Caki2 (cell line): ENCODE data around the gene NEK4. TPM values are rescaled to one million over a fixed set of nuclear protein-coding genes. Genes with fewer than 3 reads are reported as not detected.

Source experiments
- DNase-seq: peaks from one replicate; pipeline ENCODE4 v3.0.0-alpha.2; 2015; ENCODE audit warnings: low read depth
- in situ Hi-C: cut with HindIII; loops from 2 replicates; pipeline ENCODE4 v1.10.0; 2016; ENCODE audit warnings: low sequenced_read_pairs, low pct_unique_long_range_greater_than_20kb, mixed read lengths
- total RNA-seq: library from RNA; depleted of rRNA; stranded (reverse); fragments of >200 nt; shearing (Covaris generic); gene quantifications from 2 replicates; pipeline ENCODE4 v1.2.3, GENCODE V29; 2014; ENCODE audit warnings: low replicate concordance

The NEK4 gene
- total RNA-seq, 1 experiment from 2014 or later = 27.3 TPM

- in situ Hi-C loops = no loop called here
- DNase-seq = no peak
Observed at GRCh38 chr3:52714335-52715302, 56.1 kb downstream of the NEK4 start.

DNA sequence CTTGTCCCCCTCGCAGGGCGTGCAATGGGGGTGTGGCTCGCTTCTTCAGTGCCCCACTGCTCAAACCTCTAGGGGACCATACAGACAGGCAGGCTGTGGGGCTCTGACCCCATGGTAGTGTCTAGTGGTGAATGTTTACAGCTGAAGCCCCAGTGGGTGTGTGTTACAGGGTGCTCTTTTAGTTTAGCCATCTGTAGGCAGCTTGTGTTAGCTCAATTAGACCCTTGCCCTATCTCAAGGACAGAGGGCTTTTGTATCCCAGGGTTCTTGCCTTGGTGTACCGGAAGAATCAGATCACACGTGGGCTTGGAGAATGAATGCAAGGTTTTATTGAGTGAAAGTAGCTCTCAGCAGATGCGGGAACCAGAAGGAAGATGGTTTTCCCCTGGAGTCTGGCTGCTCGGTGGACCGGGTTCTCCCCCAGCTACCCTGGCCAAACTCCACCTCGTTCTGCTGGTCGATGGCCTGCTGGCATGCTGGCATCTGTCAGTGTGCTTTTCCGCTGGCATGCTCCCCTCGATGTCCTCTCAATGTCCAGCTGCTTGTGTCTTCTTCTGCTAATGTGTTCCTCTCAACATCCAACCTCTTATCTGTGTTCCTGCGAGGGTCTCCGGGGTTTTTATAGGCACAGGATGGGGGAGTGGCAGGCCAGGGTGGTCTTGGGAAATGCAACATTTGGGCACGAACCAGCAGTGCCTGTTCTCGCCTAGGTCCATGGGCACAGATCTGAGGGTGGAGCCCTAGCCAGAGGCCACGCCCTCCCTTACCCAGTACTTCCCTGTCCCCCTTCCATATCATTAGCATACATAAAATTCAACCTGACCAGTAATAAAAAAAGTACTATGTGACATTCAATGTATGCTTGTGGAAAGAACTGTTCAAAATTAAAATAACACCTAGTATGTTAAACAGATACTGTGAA, 58.2 kb downstream of the NEK4 start:
- DNase-seq = no peak
- in situ Hi-C loops = no loop called here

DNA sequence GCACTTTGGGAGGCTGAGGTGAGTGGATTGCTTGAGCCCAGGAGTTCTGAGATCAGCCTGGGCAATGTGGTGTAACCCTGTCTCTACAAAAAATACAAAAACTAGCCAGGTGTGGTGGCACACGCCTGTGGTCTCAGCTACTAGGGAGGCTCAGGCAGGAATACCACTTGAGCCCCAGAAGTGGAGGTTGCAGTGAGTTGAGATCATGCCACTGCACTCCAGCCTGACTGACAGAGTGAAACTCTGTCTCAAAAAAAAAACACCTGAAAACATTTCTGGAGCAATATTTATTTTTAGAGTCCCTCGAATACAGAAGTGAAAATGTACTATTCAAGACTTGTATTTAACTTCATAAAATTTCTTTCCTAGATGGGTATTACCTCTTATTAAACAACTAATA, 60.2 kb downstream of the NEK4 start:
- DNase-seq = no peak
- in situ Hi-C loops = no loop called here

DNA sequence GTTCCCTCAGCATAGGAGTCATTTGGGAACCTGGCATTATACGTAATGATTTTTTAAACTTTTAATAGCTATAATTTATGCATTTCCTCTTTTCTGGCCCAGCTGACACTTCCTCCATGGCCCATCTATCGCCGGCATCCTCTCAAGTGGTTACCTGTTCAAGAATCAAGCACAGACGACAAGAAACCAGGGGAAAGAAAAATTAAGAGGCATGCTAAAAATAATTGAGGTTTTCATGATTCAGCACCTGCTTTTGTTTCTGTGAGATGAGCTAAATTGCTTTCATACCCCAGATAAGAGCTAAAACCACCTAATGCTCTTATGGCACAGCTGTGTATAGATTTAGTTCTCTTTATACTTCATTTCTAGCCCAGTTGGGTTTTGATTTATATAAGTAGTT, 63.2 kb downstream of the NEK4 start:
- in situ Hi-C loops = no loop called here
- no peak for DNase-seq

DNA sequence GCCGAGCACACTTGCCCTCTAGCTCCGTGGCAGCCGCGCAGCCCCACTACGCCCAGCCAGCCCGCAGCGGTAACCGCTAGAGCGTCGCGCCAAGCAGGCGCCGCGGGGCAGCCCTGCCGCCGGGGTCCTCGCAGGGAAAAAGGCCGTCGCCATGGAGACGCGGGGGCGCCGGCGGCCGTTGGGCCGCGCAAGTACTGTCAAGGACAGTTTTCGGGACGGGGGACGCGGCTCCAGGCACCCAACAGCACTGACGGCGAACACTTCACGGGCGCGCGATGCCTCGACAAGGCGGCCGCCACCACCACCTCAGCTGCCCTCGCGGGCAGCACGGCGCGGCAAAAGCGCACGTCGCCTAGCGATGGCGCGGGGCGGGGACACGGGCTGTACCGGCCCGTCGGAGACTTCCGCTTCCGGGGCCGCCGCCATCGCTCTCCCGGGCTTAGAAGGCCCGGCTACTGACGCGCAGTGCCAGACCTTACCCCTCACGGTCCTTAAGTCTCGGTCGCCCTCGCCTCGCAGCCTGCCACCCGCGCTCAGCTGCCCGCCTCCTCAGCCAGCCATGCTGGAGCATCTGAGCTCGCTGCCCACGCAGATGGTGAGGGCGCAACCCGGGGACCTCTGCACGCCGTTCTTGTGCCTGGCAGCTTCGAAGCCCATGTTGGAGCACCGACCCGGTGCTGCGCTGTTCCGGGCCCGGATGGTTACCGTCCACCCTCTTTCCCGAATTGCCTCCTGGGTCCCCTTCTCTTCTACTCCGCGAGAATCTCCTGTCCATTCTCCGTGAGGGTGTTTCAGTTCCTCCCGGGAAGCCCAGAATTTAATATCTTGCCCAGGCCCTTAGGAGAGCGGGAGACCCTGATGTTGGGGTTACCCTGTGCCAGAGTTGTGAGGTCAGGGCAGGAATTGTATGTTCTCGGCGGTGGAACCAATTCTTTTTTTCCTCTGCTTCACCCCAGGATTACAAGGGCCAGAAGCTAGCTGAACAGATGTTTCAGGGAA, 64.8 kb downstream of the NEK4 start, which contains the start of the genes GLT8D1 and SPCS1:
TSS of gene GLT8D1 (minus strand) at position 104 of the 999 bp plus-strand sequence. CDS start 5,331 bp downstream, outside the sequence.
TSS of gene SPCS1 (plus strand) at position 419 of the 999 bp plus-strand sequence. CDS start at position 560, 141 bp downstream.
- in situ Hi-C loops = no loop called here
- DNase-seq = peak; percentile 83

DNA sequence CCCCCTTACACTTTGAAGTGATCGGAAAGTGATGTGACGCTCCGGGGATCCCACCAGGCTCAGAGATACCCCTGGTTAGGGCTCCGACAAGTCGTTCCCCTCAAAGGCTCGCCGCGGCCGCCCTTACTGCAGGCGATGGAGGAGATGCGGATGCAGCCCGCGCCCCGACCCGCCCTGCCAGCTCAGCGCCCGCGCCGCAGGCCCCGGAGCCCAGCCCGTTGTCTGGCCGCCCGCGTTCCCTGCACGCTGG, 65.4 kb downstream of the NEK4 start:
- in situ Hi-C loops = no loop called here
- DNase-seq = no peak

DNA sequence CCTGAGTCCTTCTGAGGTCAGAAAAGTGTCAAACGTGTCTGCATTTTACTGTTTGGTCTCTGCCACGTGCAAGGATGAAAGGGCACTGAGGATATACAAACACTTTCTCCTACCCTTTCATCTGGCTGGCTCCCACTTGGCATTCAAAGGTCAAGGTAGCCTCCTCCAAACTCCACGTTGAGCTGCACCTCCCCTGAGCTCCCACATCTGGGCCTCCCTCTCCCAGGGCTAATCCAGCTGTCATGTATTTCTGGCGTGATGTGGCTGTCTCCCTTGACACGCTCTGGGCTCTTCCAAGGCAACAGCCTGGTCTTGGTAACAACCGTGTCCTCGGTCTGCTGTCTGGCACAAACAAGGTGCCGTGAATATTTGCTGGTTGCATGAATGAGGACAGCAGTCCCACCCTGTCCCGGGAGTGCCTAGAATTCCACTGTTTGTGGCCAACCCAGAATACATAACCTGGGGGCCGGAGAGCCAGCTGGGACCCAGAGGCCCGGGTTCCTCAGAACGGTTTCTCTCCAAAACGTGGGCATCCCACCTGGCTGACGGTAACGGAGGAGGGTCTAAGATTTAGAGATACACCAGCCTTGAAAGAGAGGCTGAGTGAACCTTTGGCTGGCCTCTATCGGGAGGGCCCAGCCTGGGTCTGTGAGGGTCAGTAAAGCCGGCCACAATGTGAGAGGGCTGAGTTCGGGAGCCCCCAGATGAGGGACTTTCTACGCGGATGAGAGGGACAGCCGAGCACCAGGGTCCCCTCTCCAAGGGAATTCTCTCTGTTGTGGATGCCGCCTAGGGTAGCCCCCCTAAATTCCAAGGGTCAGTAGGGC, 65.9 kb downstream of the NEK4 start:
- in situ Hi-C loops = no loop called here
- DNase-seq = peak; percentile 39

DNA sequence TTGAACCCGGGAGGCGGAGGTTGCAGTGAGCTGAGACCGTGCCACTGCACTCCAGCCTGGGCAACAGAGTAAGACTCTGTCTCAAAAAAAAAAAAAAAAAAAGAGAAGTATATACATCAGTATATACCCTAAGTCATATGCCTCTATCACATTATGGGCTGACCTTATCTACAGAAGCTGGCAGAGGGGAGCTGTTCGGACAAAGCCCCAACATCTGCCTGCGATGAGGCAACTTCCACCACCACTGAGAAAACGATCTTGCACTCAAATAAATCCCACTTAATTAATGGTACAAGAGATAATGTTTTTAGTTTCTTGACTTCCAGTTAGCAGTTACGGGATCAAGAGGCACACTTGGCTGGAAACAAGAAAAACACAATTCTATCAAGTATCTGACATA, 67.4 kb downstream of the NEK4 start:
- in situ Hi-C loops = no loop called here
- no peak for DNase-seq

DNA sequence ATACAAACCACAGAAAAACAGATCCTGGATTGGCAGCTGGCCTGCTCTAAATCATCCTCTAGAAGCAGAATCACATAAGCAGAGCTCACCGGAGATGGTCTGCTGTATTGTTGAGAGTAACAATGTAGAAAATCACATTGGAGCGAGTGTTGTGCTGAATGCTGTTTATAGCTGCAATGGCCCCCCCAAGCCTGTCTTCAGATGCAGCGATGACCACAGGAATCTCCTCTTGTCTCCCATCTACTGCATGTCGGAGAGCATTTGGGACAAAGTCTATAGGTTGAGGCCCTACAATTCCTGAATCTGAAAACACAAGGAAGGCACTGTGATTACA, 73.1 kb downstream of the NEK4 start:
- in situ Hi-C loops = no loop called here
- DNase-seq = no peak

DNA sequence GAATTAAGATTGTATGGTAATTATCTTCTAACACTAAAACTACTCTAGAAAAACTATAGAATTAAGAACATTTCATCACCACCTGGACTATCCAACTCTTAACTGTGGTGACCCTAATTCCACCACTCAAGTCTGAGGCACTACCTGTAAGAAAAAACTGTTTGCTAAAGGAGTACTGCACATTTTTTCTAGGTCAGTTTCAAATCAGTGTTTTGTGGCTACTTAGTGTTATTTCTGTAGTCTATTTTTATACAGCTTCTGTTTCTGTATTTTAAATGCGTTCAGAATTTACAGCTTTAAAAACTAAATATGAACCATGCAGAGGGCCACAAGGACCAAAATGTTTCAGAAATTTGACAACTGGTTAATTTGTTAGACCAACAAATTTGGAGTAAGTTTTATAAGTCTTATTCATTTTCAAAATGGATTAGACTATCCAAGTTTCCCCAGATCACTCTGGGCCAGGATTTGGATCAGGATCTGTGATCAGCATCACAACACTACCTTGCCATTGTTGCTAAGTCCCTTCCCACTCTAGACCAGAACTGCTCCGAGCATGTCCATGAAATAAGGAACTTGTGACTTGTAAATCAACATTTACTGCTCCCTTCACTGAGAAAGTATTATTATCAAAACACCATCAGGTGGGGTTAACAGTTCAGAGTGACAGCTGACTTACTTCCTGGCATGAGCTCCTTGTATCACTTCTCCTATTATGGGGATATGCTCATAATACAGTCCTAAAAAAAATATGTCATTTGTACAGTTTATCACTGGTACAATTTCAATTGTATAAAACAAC, 73.7 kb downstream of the NEK4 start:
- DNase-seq = no peak
- in situ Hi-C loops = no loop called here

DNA sequence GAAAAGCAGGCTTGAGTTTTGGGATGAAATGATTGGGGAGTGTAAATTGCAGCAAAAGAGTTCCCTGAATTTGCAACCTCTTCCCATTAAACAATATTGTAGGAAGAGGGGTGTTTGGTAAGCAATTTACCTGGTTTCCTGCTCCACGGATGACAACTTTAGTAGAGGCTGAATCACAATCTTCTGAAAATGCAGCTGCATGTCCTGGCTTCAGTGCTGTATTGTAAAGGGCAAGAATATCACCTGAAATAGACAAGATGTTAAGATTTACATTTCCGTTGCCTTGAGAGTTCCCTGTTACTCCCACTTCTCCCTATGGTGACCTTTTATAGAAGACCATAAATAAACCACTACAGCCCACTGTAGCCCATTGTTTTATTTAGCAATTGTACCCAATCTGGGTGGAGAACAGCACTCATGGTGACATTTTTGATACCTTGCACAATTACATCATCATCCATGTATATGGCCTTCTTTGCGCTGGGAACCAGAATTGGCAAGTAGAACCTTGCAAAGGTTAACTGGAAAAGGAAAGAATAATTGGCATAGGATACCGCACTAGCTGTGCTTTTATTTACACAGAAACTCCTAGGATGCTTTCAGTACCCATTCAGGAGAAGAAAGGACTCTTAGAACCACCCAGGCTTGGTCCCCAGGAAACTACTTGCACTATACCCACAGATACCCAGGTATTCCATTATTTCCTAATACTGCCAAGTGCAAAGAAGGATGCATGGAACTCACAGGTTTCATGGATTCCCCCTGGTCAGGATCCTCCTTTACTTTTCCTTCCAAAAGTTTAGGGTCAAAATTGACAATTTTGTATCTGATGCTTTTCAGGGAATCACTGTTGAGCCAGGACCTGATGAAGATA, 74.7 kb downstream of the NEK4 start:
- in situ Hi-C loops = no loop called here
- no peak for DNase-seq

DNA sequence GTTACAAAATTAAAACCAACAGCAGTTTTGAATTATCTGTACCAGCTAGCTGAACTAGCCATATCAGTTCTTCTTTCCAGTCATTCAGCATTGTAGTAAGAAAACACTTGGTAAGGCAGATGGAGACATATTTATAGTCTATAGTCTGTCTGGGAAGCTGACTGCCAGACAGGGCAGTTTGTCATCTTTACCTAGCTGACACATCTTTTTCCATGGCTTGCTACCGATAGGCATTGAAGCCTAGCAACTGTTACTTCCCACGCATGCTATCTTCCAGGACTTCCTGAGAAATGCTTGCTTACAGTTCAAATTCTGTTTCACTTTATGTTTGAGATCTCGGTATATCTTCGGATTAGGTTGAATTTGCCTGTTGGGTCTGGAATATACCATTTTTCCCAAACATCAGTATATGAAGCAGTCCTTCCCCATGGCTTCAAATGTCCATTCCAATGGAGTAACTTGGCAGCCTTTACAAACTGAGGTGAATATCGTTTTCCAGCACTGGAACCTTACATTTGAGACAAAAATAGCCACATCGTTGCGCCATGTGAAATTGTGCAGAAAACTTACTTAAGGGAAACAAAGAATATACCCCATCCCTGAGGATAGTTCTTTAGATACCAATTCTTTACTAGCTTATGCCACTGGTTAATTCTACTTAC, 76.1 kb downstream of the NEK4 start:
- in situ Hi-C loops = no loop called here
- no peak for DNase-seq

- no peak for DNase-seq
Observed at GRCh38 chr3:52693071-52693470, 77.7 kb downstream of the NEK4 start.

DNA sequence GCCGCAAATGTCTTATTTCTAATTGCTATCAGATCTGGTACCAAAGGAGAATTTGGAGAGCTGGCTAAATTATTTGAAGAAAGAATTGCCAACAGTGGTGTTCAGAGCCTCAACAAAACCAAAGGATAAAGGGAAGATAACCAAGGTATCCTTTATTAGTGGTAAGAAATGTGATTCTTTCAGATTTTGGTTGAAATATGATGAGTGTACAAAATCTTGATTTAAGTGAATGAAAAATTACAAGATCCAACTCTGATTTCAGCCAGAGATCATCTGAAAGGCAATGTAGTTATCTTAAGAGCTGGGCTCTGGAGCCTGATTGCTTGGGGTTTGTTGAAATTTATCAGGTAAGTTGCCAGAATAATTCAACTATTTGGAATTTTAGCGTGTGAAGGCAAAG, 80.2 kb downstream of the NEK4 start:
- no peak for DNase-seq
- in situ Hi-C loops = no loop called here

More at GRCh38 chr3:52693071-52693470, 77.7 kb downstream of the NEK4 start:
- in situ Hi-C loops = no loop called here

GRCh38 chr3:52689151-52689550, 81.6 kb downstream of the NEK4 start:
- in situ Hi-C loops = no loop called here
- no peak for DNase-seq
